ENCODE measurements around the gene SLC13A3.

Gene SLC13A3

DNA sequence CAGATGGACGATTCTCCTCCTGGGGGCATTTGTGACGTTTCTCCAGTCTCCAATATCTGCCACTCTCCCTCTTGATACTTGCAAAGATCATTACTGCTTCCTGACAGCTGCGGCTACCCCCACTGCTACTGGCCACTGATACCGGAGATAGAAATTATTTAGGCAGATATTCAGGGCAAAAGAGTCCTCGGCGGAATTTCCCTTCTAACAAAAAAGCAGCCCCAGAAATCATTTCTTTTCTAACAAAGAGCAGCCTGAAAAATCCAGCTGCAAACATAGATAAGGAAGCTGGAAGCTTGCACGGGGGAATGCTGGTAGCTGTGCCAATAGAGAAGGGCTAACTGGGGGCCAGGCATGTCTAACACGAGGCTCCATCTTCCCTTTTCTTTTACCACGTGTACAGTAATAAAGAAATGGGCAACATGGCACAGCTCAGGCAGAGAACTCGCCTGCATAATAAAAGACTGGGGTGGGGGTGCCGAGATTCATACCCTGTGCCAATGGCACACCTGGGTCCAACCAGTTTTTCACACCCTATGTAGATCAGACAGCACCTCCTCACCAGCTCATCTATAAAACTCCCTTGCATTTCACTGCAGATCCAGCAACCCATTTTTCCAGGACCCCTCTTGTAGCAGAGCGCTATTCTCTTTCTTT, 31.9 kb upstream of the SLC13A3 start:
- no peak overlapping the region for H3K4me3 ChIP-seq (ENCODE audit: low read length, poor library complexity, severe bottlenecking)
- H3K9me2 ChIP-seq (replicated peaks; ENCODE audit: low read depth, low read length) = no peaks in the 10 kb centered on the region
- H3K9me3 ChIP-seq (ENCODE audit: insufficient read depth, low read depth, low read length) = no peaks in the 10 kb centered on the region
- H3K79me2 ChIP-seq (ENCODE audit: insufficient read depth, low read length) = peaks cover 56% of the 10 kb centered on the region
- H3K27me3 ChIP-seq (ENCODE audit: insufficient read depth, low read length, poor library complexity, severe bottlenecking) = no peaks in the 10 kb centered on the region
- H2AFZ ChIP-seq (ENCODE audit: low read length) = no peak overlapping the region
- peaks cover 55% of the 10 kb centered on the region for H4K20me1 ChIP-seq (ENCODE audit: insufficient read depth, low read length, poor library complexity, severe bottlenecking)
- no peaks in the 10 kb centered on the region for H3F3A ChIP-seq (ENCODE audit: low read depth)
- TF ChIP-seq EZH2phosphoT487 (IDR thresholded peaks at IDR 0.05; ENCODE audit: borderline replicate concordance) = no peak
- TF ChIP-seq, protein P1, sequence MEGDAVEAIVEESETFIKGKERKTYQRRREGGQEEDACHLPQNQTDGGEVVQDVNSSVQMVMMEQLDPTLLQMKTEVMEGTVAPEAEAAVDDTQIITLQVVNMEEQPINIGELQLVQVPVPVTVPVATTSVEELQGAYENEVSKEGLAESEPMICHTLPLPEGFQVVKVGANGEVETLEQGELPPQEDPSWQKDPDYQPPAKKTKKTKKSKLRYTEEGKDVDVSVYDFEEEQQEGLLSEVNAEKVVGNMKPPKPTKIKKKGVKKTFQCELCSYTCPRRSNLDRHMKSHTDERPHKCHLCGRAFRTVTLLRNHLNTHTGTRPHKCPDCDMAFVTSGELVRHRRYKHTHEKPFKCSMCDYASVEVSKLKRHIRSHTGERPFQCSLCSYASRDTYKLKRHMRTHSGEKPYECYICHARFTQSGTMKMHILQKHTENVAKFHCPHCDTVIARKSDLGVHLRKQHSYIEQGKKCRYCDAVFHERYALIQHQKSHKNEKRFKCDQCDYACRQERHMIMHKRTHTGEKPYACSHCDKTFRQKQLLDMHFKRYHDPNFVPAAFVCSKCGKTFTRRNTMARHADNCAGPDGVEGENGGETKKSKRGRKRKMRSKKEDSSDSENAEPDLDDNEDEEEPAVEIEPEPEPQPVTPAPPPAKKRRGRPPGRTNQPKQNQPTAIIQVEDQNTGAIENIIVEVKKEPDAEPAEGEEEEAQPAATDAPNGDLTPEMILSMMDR (conservative IDR thresholded peaks at IDR 0.05; ENCODE audit: low read length) = no peak
- peaks cover 10% of the 10 kb centered on the region; the same call in 1 of the 2 replicates for H3K36me3 ChIP-seq (ENCODE audit: insufficient read depth, low read length)
- no peak overlapping the region for H3K4me2 ChIP-seq (ENCODE audit: low read depth, low read length, poor library complexity, severe bottlenecking)
- H3K9ac ChIP-seq (ENCODE audit: low read depth, low read length, poor library complexity, severe bottlenecking) = no peak overlapping the region
- peaks cover 32% of the 10 kb centered on the region for H3K4me1 ChIP-seq (ENCODE audit: insufficient read depth, low read length, poor library complexity, severe bottlenecking)

DNA sequence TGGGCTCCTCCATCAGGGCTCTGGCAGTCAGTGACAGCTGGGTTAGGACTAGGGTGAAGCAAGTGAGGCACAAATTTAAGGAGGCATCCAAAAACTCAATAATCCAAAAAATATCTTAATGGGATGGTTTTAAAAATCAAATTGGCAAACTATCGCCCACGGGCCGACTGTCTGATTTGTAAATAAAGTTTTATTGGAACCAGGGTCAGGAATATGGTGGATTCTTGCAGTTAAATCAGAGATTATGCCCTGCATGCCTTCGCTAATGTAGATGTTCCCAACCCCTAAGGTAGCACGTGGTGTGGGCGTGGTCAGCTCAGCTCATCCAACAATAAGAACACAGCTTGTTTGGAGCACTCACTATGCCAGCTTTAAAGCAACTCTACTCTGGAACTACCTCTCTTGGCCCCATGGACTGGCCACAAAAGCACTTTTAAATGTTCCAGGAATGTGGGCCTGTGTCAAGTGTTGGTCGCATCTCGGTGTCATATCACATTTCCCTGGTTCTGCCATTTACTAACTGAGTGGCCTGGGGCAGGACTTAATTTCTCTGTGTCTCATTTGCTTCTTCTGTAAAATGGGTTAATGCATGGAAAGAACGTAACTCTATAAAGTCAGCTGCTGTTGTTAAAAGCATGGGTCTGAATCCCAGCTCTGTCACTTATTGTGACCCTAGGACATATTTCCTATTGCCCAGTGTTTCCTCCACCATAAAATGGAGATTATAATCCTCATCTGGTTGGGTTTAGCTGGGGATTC, 31.0 kb upstream of the SLC13A3 start:
- H3K36me3 ChIP-seq (ENCODE audit: insufficient read depth, low read length) = peaks cover 10% of the 10 kb centered on the region; the same call in 1 of the 2 replicates
- H3K4me3 ChIP-seq (ENCODE audit: low read length, poor library complexity, severe bottlenecking) = no peak overlapping the region
- no peaks in the 10 kb centered on the region for H3K9me2 ChIP-seq (replicated peaks; ENCODE audit: low read depth, low read length)
- peaks cover 46% of the 10 kb centered on the region for H4K20me1 ChIP-seq (ENCODE audit: insufficient read depth, low read length, poor library complexity, severe bottlenecking)
- peak overlapping the region; percentile 11 for H3K4me2 ChIP-seq (ENCODE audit: low read depth, low read length, poor library complexity, severe bottlenecking)
- peaks cover 47% of the 10 kb centered on the region for H3K79me2 ChIP-seq (ENCODE audit: insufficient read depth, low read length)
- H3K9me3 ChIP-seq (ENCODE audit: insufficient read depth, low read depth, low read length) = no peaks in the 10 kb centered on the region
- no peak overlapping the region for H3K9ac ChIP-seq (ENCODE audit: low read depth, low read length, poor library complexity, severe bottlenecking)
- no peak overlapping the region for H2AFZ ChIP-seq (ENCODE audit: low read length)
- TF ChIP-seq EZH2phosphoT487 (IDR thresholded peaks at IDR 0.05; ENCODE audit: borderline replicate concordance) = no peak
- TF ChIP-seq, protein P1 (conservative IDR thresholded peaks at IDR 0.05; ENCODE audit: low read length) = no peak
- no peaks in the 10 kb centered on the region for H3K27me3 ChIP-seq (ENCODE audit: insufficient read depth, low read length, poor library complexity, severe bottlenecking)
- no peaks in the 10 kb centered on the region for H3F3A ChIP-seq (ENCODE audit: low read depth)
- peaks cover 27% of the 10 kb centered on the region for H3K4me1 ChIP-seq (ENCODE audit: insufficient read depth, low read length, poor library complexity, severe bottlenecking)

DNA sequence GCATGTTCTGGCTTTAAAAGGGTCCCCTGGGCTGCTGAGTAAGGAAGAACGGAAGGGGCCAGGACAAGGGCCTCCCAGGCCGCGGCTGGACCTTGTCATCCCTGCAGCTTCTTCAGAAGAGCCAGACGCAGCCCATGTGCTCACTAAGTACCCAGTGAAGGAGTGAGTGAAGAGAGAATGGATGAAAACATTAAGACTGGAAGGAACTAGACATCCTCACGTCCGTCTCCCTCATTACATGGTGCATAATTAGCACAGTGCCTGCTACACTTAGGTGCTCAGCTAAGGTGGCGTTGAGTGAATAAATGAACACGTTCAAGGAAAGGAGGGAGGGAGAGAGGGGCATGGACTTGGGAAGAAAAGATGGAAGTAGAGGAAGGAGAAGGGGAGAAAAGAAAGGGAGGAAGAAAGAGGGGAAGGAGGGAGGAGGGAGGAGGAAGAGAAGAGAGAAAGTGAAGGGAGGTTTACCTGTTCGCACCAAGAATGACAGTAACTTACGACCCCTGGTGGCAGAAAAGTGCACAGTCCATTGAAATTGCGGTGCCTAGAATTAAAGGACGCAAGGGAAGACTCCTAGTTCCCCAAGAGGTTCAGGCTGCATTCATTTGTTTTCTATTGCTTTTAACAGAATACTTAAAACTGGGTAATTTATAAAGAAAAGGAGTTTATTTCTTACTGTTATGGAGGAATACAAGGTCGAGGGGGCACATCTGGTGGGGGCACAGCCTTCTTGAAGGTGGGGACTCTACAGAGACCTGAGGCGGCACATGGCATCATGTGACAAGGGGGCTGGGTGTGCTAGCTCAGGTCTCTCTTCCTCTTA, 30.0 kb upstream of the SLC13A3 start:
- no peaks in the 10 kb centered on the region for H3K27me3 ChIP-seq (ENCODE audit: insufficient read depth, low read length, poor library complexity, severe bottlenecking)
- peaks cover 37% of the 10 kb centered on the region for H3K79me2 ChIP-seq (ENCODE audit: insufficient read depth, low read length)
- H4K20me1 ChIP-seq (ENCODE audit: insufficient read depth, low read length, poor library complexity, severe bottlenecking) = peaks cover 36% of the 10 kb centered on the region
- TF ChIP-seq EZH2phosphoT487 (IDR thresholded peaks at IDR 0.05; ENCODE audit: borderline replicate concordance) = no peak
- TF ChIP-seq, protein P1 (conservative IDR thresholded peaks at IDR 0.05; ENCODE audit: low read length) = peak; percentile 91
- H3K4me1 ChIP-seq (ENCODE audit: insufficient read depth, low read length, poor library complexity, severe bottlenecking) = peaks cover 17% of the 10 kb centered on the region
- H3K9me2 ChIP-seq (replicated peaks; ENCODE audit: low read depth, low read length) = no peaks in the 10 kb centered on the region
- no peaks in the 10 kb centered on the region for H3K9me3 ChIP-seq (ENCODE audit: insufficient read depth, low read depth, low read length)
- H3F3A ChIP-seq (ENCODE audit: low read depth) = no peaks in the 10 kb centered on the region
- peaks cover 10% of the 10 kb centered on the region; the same call in 1 of the 2 replicates for H3K36me3 ChIP-seq (ENCODE audit: insufficient read depth, low read length)
- no peak overlapping the region for H3K9ac ChIP-seq (ENCODE audit: low read depth, low read length, poor library complexity, severe bottlenecking)
- H3K4me2 ChIP-seq (ENCODE audit: low read depth, low read length, poor library complexity, severe bottlenecking) = peak overlapping the region; percentile 19
- no peak overlapping the region for H3K4me3 ChIP-seq (ENCODE audit: low read length, poor library complexity, severe bottlenecking)
- no peak overlapping the region for H2AFZ ChIP-seq (ENCODE audit: low read length)
